NCI-H1417 treated with DMSO at 0.1 percent for 48 hours (cell line): ENCODE data around the gene GIGYF2.
A peak's percentile ranks its signal among the peaks of the same experiment; 100 is the strongest.

ENCODE experiments used
- DNase-seq: peaks from one replicate; lab custom pipeline; 2025; lab: John Stamatoyannopoulos, UW

GIGYF2 gene

GRCh38 chr2:232861353-232861752 lies 164.2 kb downstream of the GIGYF2 start:
- no peak for DNase-seq

- no peak for DNase-seq
Observed at GRCh38 chr2:232863996-232864395, 166.9 kb downstream of the GIGYF2 start.

- no peak for DNase-seq
Observed at GRCh38 chr2:232865165-232865564, 168.0 kb downstream of the GIGYF2 start.

- no peak for DNase-seq
Observed at GRCh38 chr2:232866104-232866503, 169.0 kb downstream of the GIGYF2 start.

GRCh38 chr2:232869138-232870017 lies 172.2 kb downstream of the GIGYF2 start:
- no peak for DNase-seq

GRCh38 chr2:232870018-232870765 lies 173.1 kb downstream of the GIGYF2 start, which contains the start of gene SNORC:
SNORC (plus strand) TSS chr2:232870264; CDS start chr2:232870342, 78 bp downstream.
- DNase-seq: no peak

- no peak for DNase-seq
Observed at GRCh38 chr2:232870766-232871371, 173.7 kb downstream of the GIGYF2 start.

- no peak for DNase-seq
Observed at GRCh38 chr2:232871418-232871834, 174.3 kb downstream of the GIGYF2 start.

- no peak for DNase-seq
Observed at GRCh38 chr2:232871835-232872736, 175.0 kb downstream of the GIGYF2 start.

- DNase-seq: no peak
Observed at GRCh38 chr2:232872826-232873225, 175.7 kb downstream of the GIGYF2 start.

GRCh38 chr2:232873292-232873908 lies 176.3 kb downstream of the GIGYF2 start:
- no peak for DNase-seq

- no peak for DNase-seq
Observed at GRCh38 chr2:232873909-232874641, 176.9 kb downstream of the GIGYF2 start.

- DNase-seq: no peak
Observed at GRCh38 chr2:232874677-232875223, 177.6 kb downstream of the GIGYF2 start.

GRCh38 chr2:232875256-232876121 lies 178.4 kb downstream of the GIGYF2 start:
- no peak for DNase-seq

GRCh38 chr2:232876161-232876977 lies 179.2 kb downstream of the GIGYF2 start:
- DNase-seq: peak; percentile 11

GRCh38 chr2:232876978-232877441 lies 179.9 kb downstream of the GIGYF2 start:
- DNase-seq: no peak

GRCh38 chr2:232877940-232878511 lies 180.9 kb downstream of the GIGYF2 start:
- DNase-seq: no peak
